Mucosa of descending colon (tissue), 3 donors: Measurements from ENCODE around the gene DDX47. TPM values are rescaled to one million over a fixed set of nuclear protein-coding genes. Genes with fewer than 3 reads are reported as not detected.
"Not testable (repeated sequence)": the region's sequence is repeated elsewhere in the genome, so short reads cannot be mapped to it uniquely, and the experiment has no call there.

ENCODE experiments used
- ATAC-seq: fragments of 200-7000 bp; cut with Tn5 transposase; one replicate; pipeline ENCODE4 v1.9.1; 2020; ENCODE audit warnings: mild to moderate bottlenecking, moderate library complexity
- DNase-seq, 3 donors: peaks; one replicate each; pipeline ENCODE4 v3.0.0-alpha.2; 2020
- H3K36me3 ChIP-seq: fragments of 200-600 bp; one replicate; pipeline ENCODE4 v1.8.0; 2021; ENCODE audit warnings: low read depth, mild to moderate bottlenecking
- H3K4me1 ChIP-seq: fragments of 200-600 bp; one replicate; pipeline ENCODE4 v1.8.0; 2021; ENCODE audit warnings: low read depth, mild to moderate bottlenecking
- H3K4me3 ChIP-seq: fragments of 200-600 bp; one replicate; pipeline ENCODE4 v1.8.0; 2021; ENCODE audit warnings: mild to moderate bottlenecking
- H3K9me3 ChIP-seq: fragments of 200-600 bp; one replicate; pipeline ENCODE4 v1.8.0; 2021; ENCODE audit warnings: mild to moderate bottlenecking
- intact Hi-C, 2 donors: fragments of 100-400 bp; cut with DNase I in 1 of 2; cut with micrococcal nuclease in 1 of 2; formaldehyde crosslinking; loops; one replicate each; pipeline versions ENCODE4 v1.11.0 to v1.11.1; 2022; cut with DNase I, micrococcal nuclease
- total RNA-seq, 3 donors: library from RNA; stranded (reverse); fragmentation: NEBNext Ultra II Directional in 2 of 3; extraction: Animal tissue kit (Norgen Biotek cat#: 25700) in 2 of 3; gene quantifications; one replicate each; pipeline versions ENCODE4 v1.2.1 to v1.2.4, GENCODE V29; 2021 to 2023
- TF ChIP-seq, protein P1 (sequence below): fragments of 200-600 bp; IDR thresholded peaks from one replicate; pipeline ENCODE4 v1.8.0; 2022; ENCODE audit warnings: antibody characterized with exemption, mild to moderate bottlenecking
- donor health status: DM: no; HTN: no; CAD: no; lungs with moderate emphysema.
- donor health status: DM: no; HTN: no; CAD: no.
- donor health status: DM: no; HTN: yes; CAD: no.

The DDX47 gene
- total RNA-seq, 3 donors from 2014 or later: 35.0 to 45.4 (median 40.9) TPM

GRCh38 chr12:12872139-12872933 lies 59.2 kb downstream of the DDX47 start:
- intact Hi-C loops: no loop called here
- no peaks in the 10 kb centered on the region for H3K36me3 ChIP-seq
- ATAC-seq (peak; percentile 82), DNase-seq (peak; percentile 71 to 79 (median 76))
- H3K4me3 ChIP-seq: no peak overlapping the region
- TF ChIP-seq, protein P1, sequence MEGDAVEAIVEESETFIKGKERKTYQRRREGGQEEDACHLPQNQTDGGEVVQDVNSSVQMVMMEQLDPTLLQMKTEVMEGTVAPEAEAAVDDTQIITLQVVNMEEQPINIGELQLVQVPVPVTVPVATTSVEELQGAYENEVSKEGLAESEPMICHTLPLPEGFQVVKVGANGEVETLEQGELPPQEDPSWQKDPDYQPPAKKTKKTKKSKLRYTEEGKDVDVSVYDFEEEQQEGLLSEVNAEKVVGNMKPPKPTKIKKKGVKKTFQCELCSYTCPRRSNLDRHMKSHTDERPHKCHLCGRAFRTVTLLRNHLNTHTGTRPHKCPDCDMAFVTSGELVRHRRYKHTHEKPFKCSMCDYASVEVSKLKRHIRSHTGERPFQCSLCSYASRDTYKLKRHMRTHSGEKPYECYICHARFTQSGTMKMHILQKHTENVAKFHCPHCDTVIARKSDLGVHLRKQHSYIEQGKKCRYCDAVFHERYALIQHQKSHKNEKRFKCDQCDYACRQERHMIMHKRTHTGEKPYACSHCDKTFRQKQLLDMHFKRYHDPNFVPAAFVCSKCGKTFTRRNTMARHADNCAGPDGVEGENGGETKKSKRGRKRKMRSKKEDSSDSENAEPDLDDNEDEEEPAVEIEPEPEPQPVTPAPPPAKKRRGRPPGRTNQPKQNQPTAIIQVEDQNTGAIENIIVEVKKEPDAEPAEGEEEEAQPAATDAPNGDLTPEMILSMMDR: no peak
- H3K9me3 ChIP-seq: no peaks in the 10 kb centered on the region
- H3K4me1 ChIP-seq: peaks cover 22% of the 10 kb centered on the region

DNA sequence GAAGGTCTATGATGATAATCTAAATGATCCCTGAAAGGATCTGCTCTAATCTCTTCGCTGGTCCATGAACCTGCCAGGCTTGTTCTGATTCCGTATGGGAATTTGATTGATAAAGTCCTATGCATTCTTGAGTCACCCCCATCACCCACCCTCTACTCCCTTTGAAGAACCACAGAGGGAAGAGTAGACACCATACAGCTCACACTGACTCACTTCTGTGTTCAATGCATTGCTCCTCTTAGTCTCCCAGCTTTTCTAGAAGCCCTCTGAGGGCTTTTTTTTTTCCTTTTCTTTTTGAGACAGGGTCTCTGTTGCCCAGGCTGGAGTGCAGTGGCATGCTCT lies 59.8 kb downstream of the DDX47 start:
- TF ChIP-seq, protein P1: no peak
- no peaks in the 10 kb centered on the region for H3K36me3 ChIP-seq
- ATAC-seq (no peak), DNase-seq (no peak)
- no peaks in the 10 kb centered on the region for H3K9me3 ChIP-seq
- H3K4me1 ChIP-seq: peaks cover 28% of the 10 kb centered on the region
- intact Hi-C loops: no loop called here
- H3K4me3 ChIP-seq: no peak overlapping the region

DNA sequence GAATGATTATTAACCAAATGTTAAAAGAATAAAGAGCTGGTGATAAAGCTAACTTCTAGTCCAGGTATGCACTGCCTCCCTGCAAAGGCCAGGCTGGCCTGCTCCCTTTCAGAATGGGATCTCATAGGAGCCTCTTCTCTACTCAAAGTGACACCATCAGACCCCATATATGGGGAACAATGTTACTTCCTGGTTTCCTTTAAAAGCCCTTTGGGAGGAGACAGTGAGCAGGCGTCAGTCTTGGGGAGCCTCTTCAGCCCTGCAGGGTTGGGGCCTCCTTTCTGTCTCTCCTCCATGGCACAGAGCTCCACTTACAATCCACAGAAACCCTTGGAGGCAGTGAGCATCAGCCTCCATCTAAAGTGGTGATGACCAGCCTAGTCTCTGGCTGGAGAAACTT lies 60.9 kb downstream of the DDX47 start:
- ATAC-seq: no peak
- DNase-seq: no peak

DNA sequence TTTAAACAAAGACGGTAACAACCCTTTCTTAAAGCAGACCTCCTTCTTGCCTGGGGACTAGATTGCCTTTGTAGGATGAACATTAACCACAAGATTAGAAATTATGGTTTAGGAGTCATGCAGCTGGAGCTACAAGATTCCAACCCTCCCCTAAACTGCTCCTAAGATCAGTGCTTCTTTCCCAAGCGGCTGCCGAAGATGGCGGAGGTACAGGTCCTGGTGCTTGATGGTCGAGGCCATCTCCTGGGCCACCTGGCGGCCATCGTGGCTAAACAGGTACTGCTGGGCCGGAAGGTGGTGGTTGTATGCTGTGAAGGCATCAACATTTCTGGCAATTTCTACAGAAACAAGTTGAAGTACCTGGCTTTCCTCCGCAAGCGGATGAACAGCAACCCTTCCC lies 62.2 kb downstream of the DDX47 start:
- H3K36me3 ChIP-seq, H3K9me3 ChIP-seq, H3K4me3 ChIP-seq, intact Hi-C loops, ATAC-seq: not testable (repeated sequence)
- DNase-seq: peak in 1 of 3 donors; percentile 51
- peaks cover 32% of the 10 kb centered on the region for H3K4me1 ChIP-seq

More for the DNA sequence above, 60.9 kb downstream of the DDX47 start:
- Histone ChIP-seq H3K4me1 (peaks cover 32% of the 10 kb centered on the region), H3K36me3 (no peaks in the 10 kb centered on the region), H3K4me3 (no peak overlapping the region), H3K9me3 (no peaks in the 10 kb centered on the region)
- TF ChIP-seq, protein P1: no peak
- intact Hi-C loops: no loop called here

DNA sequence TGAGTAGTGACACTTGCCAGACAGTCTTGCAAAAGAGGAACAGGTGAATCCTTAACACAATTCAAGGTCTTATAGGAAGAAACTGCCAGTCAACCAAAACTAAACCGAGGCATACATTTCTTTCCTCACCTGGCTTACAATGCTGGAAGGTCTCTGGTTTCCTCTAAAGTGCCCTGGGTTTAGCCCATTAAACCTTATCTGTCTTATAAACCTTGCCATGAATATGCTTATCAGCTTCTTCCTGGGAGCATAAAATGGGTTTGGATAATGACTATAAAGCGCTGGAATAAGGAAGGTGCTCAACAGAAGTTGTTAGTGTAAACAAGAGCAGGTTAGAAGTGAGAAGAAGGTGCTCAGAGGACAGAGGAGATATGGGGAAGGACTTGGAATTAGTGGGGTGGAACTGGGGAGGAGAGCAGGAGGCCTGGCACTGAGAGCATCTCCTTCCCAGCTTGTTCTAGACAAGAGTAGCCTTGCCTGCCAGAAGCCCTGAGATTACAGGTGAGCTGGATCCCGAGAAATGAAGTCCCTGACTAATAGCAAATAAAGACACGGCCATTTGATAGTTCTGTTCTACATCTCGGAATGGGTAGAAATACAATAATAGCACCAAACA lies 64.1 kb downstream of the DDX47 start:
- H3K4me1 ChIP-seq: peaks cover 33% of the 10 kb centered on the region
- ATAC-seq (peak; percentile 70), DNase-seq (peak in 1 of 3 donors; percentile 56)

More for the DNA sequence above, 64.1 kb downstream of the DDX47 start:
- H3K4me3 ChIP-seq: no peak overlapping the region
- intact Hi-C loops: no loop called here
- TF ChIP-seq, protein P1: no peak
- no peaks in the 10 kb centered on the region for H3K36me3 ChIP-seq
- H3K9me3 ChIP-seq: no peaks in the 10 kb centered on the region
